Right ventricle myocardium superior (tissue), 1 donor: ENCODE measurements around the gene NR2F2. TPM values are rescaled to one million over a fixed set of nuclear protein-coding genes. Genes with fewer than 3 reads are reported as not detected.

Experiments
- ATAC-seq: fragments of 200-7000 bp; cut with Tn5 transposase; one replicate; pipeline ENCODE4 v1.9.1; 2020; ENCODE audit warnings: mild to moderate bottlenecking; ENCODE audit not compliant: poor library complexity
- DNase-seq: peaks from one replicate; pipeline ENCODE4 v3.0.0-alpha.2; 2020
- intact Hi-C: fragments of 100-400 bp; cut with DNase I; formaldehyde crosslinking; loops from one replicate; pipeline ENCODE4 v1.11.2; 2022
- total RNA-seq: library from RNA; stranded (reverse); fragmentation: NEBNext Ultra II Directional; extraction: Animal tissue kit (Norgen Biotek cat#: 25700); gene quantifications from one replicate; pipeline ENCODE4 v1.2.1, GENCODE V29; 2021
- donor health status: DM: no; HTN: yes; CAD: no; lungs with severe emphysema.

NR2F2 gene
- total RNA-seq, 1 donor from 2014 or later: 11.0 TPM

DNA sequence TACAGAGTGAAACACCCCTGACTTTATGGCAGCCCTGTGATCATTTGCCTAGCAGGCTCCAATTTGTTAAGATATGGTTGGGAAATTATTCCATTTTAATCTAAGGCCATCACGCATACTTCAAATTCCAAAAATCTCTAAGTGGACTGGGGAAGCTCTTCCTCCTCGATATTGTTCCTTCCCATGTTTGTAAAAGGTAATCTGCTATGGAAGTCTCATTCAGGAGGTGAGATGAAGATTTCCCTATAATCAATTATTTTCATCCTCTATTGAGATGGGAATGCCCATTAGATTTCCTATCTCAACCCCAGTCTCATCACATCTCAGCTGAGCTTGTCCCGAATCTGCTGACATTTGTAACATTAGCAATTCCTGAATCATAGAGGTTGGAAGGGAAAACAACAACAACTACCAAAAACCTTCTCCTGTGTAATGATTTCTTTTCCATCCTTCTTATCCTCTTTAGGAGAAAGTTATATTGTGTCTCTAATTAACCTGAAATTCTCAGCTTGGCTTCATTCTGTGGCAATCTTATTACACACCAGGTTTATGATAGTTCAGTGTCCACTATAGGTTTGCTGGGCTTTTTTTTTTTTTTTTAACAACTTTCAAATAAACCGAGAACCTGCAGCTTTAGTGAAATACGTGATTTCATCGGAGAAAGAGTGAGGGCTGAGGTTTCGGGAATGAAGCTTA lies 2.2 kb upstream of the NR2F2 start:
- intact Hi-C loops: no loop called here
- ATAC-seq (no peak), DNase-seq (no peak)

DNA sequence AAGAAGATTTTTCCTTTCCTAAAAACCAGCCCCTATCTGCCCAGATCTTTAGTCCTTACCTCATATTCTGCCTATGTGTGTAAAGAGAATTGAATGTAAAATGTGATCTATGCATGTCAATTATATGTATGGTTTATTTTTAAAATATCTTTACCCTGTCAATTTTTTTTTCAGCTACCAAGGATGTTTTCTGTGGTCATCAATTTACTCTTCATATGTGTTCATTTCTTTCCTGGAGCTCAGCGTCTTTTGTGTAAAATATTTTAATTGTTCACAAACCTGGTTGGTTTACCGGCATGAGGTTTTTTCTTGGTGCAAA lies 1.7 kb upstream of the NR2F2 start:
- DNase-seq (no peak), ATAC-seq (no peak)
- intact Hi-C loops: no loop called here

DNA sequence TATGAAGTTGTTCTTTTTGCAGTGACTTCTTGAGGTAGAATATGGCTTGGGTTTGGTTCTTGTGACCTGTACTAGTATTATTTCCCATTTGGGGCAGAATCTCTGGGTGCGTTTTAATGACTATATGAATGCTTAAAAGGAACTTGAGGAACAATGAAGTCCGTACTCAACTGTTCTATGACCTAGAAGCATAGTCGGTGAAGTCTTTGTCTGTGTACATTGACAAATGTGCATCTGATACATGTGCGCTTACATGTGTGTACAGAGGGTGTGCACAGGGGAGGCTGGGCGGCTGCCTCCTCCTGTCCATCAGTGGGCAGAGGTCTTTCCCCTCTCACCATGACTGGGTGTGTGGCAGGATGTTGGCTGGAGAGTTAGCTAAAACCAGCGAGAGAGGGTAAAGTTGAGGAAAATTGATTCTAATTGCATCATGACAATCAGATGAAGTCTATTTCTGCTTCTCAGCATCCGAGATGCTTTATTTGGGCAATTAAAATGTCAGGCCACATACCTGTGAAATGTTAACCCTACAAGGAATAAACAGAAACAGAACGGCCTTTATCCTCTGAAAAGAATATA lies 1.0 kb upstream of the NR2F2 start:
- DNase-seq (no peak), ATAC-seq (no peak)
- intact Hi-C loops: no loop called here

DNA sequence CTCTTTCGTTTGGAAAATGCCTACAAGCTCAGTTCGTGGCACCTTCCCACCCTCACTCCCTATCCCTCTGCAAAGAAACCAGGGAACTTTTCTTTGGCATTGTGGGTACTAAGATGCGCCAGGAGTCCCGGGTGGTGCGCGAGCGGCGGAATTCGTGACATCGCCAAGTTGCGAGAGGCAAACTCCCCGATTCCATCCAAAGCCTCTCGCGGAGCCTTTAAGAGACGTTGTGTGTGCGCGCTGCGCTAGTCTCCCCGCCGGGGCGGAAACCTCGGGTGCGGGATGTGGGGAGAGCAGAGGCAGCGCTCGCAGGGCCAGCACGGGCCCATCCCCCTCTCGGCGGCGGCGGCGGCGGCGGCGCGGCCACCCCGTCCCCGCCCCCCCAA lies 443 bp upstream of the NR2F2 start:
- ATAC-seq (no peak), DNase-seq (peak; percentile 79)
- intact Hi-C loops: no loop called here

DNA sequence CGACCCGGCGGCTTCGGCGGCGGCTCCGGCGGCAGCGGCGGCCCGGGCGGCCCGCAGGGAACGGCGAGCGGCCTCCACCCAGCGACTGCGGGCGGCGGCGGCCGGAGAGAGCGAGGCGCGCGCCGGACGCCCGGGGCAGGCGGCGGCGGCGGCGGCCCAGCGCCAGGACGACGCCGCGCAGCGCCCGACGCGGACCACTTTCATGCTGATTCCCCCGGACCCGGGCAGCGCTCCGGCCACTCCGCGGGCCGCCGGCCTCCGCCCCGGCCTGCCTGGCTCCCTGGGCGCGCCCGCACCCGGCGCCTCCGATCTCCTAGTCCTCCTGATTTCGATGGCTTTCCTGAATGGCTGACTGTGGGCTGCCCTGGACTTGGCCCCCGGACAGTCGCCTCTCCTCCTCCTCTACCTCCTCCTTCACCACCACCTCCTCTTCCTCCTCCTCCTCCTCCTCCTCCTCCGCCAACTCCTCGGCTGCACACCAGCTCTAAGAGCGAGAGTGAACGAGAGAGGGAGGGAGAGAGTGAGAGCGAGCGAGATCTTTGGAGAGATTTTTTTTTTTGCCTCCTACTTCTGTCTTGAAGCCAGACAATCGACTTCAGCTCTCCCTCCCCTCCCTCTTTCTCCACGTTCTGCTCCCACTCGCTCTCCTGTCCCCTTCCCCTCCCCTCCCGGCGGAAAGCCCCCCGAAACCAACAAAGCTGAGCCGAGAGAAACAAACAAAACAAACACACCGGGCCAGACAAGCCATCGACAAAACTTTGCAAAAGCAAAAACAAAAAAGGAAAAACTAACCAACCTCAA lies 844 bp downstream of the NR2F2 start:
- peak; percentile 6 for ATAC-seq
- intact Hi-C loops: no loop called here
- peak; percentile 57 for DNase-seq

DNA sequence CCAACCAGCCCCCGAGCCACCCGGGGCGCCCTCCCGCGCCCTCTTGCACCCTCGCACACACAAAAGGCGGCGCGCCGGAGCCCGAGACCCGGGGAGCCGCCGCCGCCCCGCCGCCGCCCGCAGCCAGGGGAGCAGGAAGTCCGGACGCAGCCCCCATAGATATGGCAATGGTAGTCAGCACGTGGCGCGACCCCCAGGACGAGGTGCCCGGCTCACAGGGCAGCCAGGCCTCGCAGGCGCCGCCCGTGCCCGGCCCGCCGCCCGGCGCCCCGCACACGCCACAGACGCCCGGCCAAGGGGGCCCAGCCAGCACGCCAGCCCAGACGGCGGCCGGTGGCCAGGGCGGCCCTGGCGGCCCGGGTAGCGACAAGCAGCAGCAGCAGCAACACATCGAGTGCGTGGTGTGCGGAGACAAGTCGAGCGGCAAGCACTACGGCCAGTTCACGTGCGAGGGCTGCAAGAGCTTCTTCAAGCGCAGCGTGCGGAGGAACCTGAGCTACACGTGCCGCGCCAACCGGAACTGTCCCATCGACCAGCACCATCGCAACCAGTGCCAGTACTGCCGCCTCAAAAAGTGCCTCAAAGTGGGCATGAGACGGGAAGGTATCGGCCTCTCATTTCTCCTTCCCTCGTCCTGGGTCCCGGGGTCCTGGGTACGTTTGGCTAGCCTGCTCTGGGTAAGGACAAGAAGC lies 1.6 kb downstream of the NR2F2 start:
- intact Hi-C loops: no loop called here
- ATAC-seq (no peak), DNase-seq (peak; percentile 56)

DNA sequence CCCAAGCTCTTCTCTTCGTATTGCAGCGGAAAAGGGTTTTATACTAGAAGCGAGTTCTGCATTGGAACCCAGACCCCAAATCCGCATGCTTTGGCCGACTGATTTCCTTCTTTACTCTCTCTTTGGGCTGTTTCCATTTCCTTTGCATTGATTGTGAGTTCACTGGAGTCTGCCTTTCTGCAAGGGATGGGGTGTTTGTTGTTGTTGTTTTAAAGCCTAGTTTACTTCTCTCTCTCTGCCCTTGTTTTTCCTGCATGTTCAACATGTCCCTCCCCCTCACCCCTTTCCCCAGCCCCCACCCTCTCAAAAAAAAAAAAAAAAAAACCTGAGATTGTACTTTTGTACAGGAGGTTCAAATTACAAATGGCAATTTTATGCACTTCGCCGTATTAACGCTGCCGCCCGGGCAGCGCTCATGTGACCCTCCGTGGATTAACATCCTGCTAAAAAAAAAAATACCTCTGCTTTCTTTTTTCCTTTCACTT lies 2.2 kb downstream of the NR2F2 start:
- intact Hi-C loops: no loop called here
- DNase-seq: no peak
- ATAC-seq: no peak

DNA sequence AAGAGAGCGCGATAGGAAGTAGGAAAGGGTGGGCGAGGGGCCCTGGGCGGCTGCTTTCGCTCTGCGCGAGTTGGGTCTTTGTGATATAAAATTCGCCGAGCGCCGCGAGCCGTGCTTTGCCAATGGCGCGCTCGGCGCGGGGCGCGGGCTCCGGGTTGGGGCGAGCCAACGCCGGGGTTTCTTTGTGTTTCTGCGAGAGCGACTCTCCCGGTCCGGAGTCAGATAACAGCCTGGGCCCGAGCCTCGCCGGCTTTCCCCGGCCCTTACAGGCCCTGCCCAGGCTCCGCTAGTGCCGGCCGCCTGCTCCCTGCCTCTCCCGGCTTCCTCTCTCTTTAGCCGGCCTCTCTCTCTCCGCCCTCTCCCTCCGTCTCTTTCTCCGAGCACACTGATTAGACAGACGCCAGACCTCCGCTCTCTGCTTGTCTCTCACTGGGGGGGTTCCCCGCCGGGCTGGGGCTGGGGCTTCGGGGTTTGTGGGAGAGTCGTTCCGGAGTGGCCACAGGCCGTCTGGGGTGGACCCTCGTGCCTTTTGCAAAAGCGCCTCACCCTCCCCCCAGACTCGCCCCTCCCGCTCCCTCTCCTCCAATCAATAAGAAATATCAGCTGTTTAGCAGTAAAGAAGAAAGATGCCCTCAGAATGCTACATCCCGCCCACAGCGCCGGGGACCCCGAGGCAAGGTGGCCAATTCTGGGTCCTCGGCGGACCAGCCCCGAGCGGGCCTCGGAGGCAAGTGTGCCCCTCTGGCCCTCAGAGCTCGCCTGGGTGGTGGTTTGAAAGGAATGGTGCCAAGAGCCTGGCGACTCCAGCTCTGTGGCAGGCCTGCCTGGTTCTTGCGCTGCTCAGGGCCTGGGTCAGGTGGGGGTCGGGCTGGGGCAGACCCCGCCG lies 2.9 kb downstream of the NR2F2 start:
- no peak for ATAC-seq
- peak; percentile 51 for DNase-seq
- intact Hi-C loops: no loop called here

DNA sequence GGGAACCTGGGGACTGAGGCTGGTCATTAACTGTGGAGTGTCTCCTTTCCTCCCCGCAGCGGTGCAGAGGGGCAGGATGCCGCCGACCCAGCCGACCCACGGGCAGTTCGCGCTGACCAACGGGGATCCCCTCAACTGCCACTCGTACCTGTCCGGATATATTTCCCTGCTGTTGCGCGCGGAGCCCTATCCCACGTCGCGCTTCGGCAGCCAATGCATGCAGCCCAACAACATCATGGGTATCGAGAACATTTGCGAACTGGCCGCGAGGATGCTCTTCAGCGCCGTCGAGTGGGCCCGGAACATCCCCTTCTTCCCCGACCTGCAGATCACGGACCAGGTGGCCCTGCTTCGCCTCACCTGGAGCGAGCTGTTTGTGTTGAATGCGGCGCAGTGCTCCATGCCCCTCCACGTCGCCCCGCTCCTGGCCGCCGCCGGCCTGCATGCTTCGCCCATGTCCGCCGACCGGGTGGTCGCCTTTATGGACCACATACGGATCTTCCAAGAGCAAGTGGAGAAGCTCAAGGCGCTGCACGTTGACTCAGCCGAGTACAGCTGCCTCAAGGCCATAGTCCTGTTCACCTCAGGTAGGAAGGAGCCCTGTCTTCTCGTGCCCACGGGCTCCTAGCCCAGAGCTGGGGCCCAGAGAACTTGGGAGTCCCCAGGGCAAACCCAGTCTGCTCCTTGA lies 3.7 kb downstream of the NR2F2 start:
- ATAC-seq: no peak
- intact Hi-C loops: no loop called here
- DNase-seq: peak; percentile 41

DNA sequence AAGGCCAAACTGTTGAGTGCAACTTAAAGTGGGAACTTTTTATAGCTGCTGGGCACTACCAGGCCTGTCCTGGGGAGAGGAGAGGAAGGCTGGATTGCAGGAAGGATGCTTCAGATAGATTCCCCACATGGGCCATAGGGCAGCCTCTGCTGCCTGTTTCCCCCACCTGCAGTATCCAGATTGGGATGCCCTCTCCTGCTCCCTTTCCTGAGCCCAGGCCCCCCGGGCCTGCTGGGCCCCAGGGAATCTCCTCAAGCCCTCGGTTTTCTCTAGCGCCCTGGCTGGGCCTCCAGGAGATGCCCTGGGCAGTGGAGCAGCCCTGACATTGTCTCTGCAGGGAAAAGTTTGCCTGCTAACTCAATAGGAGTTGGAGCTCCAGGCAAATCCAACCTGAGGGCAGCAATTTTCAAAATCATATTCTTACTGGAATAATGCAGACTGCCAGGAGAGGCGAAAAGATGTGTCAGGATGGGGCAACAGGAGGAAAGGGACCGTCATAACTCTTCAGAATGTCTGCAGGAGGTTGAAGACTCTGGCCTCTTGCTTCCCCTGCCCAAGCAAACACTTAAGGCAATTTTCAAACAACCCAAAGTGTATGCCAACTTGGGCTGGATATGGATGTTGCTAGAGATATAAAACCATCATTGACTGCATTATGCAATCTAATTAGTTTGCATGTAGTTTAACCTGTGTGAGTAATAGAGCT lies 4.4 kb downstream of the NR2F2 start:
- no peak for ATAC-seq
- intact Hi-C loops: no loop called here
- DNase-seq: no peak

DNA sequence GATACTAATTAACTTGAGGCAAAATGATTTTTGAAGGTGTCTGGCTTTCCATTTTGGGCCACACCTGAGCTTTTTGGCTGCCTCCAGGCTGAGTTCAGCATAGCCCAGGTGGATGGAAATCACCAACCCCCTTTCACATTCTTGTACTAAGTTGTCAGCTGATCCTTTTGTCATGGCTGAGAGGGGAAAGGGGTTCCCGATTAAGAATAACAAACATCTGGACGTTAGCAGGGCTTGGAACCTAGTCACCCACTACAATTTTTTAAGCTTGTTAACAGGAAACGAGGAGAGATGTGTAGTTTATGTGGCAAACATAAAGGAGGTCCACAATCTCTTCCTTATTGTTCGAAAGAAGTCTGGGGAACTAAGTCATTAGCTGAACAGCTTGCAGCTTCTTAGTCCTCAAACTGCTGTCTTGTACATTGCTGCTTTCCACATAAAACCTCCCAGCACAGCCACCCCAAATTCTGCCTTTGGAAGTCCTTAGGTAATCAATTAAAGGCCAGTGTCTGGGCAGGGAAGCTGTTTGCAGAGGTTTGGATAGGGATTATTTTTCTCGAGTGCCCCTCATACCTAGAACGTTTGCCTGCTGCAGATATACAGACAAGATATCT lies 5.0 kb downstream of the NR2F2 start:
- DNase-seq: no peak
- intact Hi-C loops: no loop called here
- ATAC-seq: no peak

DNA sequence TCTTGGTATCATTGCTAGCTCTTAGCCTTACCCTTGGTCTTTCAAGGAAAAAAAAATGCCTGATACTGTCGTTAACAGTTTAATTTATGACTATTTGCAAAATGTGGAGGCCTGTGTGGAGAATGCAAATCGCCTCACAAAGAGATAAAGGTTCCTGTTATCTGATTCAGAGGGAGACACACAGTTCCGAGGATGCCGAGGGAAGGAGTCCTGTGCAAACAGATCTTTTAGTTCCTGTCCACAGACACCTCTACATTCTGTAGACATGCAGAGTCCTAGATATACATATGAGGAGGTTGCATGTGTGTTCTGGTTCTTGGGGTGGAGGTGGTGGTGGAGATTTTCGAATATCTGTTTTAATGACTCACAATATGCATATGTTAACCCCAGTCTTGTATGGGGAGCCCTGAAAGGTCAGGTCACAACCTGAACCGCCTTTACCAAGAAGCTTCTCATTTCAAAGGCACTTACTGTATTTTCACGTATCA lies 5.7 kb downstream of the NR2F2 start:
- no peak for DNase-seq
- intact Hi-C loops: no loop called here
- no peak for ATAC-seq

DNA sequence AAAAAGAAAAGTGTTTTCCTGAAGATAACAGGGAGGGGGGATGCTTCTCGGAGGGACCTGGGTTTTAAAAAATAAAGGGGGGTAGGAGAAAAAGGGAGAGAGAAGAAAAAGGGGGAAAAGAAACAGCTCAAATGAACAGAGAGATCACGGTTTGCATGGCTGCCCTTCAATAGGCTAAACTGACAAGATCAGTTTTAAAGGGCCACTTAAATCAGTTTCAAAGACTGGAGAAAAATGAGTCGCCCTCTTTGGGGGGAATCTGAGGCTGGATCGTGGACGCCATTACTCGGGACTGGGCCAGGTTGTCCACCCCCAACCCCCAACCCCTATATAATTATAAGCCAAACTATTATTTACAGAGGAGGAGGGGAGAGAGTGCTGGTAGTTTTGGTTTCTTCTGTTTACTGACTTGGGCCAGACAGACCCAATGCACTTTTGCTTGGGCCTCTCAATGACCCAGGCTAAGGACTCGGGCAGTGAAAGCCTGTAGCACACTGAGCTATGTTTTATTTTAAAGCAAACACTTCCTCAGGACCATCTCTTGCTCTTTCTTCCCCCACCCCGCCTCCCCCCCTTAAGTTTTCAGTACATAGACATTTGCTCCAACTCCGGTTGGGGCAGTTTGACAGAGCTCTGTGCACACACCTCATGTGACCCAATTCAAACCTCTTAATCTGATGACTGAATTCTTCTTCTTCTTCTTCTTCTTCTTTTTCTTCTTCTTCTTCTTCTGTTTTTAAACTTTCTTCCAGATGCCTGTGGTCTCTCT lies 6.3 kb downstream of the NR2F2 start:
- no peak for DNase-seq
- ATAC-seq: no peak
- intact Hi-C loops: no loop called here

DNA sequence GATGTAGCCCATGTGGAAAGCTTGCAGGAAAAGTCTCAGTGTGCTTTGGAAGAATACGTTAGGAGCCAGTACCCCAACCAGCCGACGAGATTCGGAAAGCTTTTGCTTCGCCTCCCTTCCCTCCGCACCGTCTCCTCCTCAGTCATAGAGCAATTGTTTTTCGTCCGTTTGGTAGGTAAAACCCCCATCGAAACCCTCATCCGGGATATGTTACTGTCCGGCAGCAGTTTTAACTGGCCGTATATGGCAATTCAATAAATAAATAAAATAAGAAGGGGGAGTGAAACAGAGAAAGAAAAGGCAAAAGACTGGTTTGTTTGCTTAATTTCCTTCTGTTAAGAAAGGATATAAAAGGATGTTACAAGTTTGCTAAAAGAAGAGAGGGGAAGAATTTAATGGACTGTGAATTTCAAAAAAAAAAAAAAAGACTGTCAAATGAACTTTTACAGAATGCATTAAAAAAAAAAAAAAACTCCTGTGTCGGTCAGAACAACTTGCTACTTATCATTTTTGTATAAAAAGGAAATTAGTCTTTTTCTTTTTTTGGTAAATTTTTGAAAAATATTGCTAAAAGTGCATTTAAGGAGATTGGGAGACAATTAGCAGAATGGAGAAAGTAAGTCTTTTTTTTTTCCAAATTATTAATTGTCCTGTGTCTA lies 7.0 kb downstream of the NR2F2 start:
- no peak for DNase-seq
- ATAC-seq: no peak
- intact Hi-C loops: no loop called here

DNA sequence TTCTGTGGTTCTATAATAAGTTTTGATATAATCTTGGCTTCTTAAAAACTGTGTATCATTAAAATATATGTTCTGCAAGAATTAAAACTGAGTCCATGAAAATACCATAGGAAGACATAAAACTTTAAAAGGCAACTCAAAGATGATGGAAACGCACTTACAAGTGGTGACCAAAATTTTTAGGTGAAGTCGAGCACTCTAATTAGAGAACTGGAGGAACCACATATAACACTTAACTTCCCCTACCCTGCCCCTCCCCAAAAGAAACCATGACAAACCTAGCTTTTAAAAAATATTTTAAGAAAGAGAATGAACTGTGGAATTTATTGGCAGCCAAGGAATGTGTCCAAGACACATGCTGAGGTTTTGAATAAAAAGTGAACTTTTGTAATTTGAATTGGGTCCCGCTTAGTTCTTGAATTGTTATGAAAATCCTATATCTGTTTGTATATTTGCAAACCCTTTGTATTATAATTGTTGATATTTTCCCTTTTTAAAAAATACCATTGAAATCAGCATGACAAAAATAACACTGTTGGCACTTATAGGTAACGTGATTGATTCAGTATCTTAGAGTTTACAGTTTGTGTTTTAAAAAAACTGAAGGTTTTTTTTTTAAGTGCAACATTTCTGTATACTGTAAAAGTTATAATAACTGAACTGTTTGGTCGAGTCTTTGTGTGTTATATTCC lies 7.7 kb downstream of the NR2F2 start:
- intact Hi-C loops: no loop called here
- DNase-seq (no peak), ATAC-seq (no peak)
